HG03575 (cell line): ENCODE measurements around the gene TAS1R3.
"Not testable (repeated sequence)": the region's sequence is repeated elsewhere in the genome, so short reads cannot be mapped to it uniquely, and the experiment has no call there.

Source experiments
- ATAC-seq: cut with Tn5 transposase; IDR thresholded peaks from one replicate; pipeline ENCODE4 v1.9.1; 2021; ENCODE audit not compliant: unreplicated experiment, insufficient number of reproducible peaks, low FRiP score; ENCODE audit errors: extremely low read depth

The TAS1R3 gene

DNA sequence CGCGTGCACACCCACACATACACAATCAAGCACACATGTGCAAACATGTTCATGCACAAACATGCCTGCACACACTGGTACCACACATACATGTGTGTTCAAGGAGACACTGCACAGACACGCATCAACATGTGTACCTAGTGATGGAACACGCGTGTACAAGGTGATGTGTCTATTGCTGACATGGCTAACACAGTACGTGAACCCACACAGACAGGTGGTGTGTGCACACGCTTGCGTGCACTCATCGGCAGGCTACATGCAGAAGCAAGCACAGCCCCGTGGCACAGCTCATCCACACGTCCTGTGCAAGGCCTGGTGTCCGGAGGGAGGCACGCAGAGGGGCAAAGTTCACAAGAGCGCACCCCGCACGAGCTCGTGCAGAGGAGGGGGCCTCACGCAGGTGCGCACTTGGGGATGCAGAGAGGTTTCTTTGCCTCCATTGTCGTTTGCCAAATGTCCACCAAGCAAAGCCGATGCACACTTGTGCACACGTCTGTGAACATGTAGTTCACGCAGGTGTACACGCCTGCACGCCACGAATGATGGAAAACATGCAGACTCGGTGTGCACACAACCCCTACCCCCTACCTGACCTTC lies 24.3 kb upstream of the TAS1R3 start:
- ATAC-seq: no peak

DNA sequence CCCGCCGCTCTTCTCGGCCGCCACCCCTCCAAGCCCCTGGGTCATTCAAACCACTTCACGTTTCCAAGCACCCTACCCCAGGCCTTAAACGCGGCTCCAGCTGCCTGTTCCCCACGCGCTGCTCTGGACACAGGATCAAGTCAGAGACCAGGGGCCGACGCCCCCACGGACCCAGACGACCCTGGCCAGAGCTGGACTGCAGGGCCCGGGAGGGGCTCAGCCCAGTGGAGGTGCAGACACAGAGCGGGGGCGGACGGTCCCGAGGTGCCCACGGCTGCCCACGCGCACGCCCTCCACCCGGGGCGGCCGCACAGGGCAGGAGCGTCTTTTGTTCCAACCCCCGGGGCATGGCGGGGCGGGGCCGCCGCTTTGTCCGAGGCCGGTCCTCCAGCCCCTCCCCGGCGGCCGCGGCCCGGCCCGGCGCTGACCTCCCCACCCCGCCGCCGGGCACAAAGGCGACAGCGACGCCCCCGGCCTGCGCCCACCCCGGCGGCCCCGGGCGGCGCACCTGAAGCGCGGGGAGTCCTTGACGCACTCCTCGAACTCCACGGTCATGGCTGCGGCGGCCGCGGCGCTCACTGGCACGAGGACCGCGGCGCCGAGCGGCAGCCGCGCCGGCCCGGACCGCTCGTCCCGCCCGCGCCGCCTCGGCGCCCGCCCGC lies 23.7 kb upstream of the TAS1R3 start:
- ATAC-seq: no peak

DNA sequence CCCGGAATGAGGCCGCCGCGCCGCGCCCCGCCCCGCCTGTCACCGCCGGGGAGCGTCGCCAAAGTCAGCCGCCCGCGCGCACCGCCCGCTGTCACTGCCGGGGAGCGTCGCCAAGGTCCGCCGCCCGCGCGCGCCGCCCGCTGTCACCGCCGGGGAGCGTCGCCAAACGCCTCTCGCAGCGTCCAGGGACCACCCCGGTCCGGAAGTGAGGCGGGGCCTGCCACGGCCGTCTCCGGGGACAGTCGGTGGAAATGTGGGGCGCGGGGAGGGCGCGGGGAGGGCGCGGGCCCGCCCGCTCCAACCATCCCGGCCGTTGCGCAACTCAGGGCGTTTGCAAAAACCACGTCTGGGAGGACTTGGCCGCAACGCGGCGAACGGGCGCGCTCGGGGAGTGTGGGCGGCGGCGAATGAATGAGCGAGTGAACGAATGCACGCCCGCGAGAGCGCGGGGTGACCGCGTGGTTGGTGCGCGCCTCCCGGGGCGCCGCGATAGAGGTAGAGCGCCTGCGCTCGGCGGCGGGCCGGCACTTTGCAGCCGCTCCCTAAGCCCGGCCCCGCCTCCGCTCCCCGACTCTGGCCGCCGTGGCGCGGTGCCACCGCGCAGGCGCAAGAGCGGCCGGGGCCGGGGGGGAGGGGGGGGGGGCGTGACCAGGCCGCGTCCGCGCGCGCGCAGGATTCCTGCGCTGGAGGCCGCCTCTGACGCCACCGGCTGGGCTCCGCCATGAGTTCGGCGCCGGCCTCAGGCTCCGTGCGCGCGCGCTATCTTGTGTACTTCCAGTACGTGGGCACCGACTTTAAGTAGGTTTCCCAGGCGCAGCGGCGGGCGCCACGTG lies 22.9 kb upstream of the TAS1R3 start, which contains the start of the genes ACAP3 and PUSL1:
Gene ACAP3, minus strand, starts transcription at position 8 of the 833 bp plus-strand sequence. CDS start 115 bp downstream, outside the sequence.
Gene PUSL1, plus strand, starts transcription at position 675 of the 833 bp plus-strand sequence. Its CDS starts 47 bp downstream, at position 722.
- no peak for ATAC-seq

DNA sequence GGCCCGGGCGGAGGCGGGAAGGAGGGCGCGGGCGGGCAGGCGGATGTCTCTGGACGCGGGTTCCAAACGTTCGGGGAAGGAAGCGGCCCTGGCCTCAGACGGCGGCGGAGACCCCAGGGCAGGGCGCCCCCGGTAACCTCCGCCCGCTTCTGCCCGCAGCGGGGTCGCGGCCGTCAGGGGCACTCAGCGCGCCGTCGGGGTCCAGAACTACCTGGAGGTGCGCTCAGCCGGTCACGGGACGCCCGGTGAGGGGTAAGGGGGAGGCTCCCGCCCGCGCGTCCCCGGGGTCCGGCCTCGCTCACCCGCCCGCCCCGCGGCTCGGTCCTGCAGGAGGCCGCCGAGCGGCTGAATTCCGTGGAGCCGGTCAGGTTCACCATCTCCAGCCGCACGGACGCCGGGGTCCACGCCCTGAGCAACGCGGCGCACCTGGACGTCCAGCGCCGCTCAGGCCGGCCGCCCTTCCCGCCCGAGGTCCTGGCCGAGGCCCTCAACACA lies 22.3 kb upstream of the TAS1R3 start:
- no peak for ATAC-seq

DNA sequence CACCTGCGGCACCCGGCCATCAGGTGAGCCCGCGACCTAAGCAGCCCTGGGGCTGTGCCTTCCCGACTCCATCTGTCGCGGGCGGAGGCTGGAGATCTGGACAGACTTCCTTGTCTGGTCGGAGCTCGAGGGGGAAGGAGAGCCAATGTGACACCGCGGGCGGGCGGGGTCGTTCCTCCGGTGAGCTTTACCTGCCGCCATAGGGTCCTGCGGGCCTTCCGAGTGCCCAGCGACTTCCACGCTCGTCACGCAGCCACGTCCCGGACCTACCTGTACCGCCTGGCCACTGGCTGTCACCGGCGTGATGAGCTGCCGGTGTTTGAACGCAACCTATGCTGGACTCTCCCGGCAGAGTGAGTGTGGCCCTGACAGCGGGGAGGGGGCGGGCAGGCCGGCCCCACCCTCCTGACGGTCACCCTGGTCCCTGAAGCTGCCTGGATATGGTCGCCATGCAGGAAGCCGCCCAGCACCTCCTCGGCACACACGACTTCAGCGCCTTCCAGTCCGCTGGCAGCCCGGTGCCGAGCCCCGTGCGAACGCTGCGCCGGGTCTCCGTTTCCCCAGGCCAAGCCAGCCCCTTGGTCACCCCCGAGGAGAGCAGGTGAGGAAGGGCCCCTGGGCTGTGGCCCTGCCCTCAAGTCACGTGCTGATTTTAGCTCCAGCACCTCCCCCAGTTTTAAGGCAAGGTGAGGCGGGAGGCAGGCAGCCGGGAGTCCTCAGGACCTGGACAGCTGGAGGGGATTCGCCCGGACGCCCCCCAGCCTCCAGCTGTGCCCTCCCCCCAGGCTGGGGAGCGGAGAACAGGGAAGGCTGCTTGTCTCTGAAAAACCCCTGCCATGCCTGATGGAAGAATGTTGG lies 21.6 kb upstream of the TAS1R3 start:
- ATAC-seq: no peak

DNA sequence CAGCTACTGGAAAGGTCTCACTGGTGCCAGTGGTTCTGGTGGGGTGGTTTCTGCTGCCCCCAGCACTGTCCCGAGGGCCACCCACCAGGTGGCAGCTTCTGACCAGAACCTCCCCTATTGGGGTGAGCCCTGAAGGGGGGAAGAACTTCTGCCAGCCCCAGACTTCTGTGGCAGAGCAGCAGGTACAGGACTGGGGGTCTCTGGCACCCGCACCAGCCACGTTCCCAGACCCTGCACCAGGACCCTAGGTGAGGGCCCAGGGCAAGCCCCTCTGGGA lies 21.0 kb upstream of the TAS1R3 start:
- no peak for ATAC-seq

DNA sequence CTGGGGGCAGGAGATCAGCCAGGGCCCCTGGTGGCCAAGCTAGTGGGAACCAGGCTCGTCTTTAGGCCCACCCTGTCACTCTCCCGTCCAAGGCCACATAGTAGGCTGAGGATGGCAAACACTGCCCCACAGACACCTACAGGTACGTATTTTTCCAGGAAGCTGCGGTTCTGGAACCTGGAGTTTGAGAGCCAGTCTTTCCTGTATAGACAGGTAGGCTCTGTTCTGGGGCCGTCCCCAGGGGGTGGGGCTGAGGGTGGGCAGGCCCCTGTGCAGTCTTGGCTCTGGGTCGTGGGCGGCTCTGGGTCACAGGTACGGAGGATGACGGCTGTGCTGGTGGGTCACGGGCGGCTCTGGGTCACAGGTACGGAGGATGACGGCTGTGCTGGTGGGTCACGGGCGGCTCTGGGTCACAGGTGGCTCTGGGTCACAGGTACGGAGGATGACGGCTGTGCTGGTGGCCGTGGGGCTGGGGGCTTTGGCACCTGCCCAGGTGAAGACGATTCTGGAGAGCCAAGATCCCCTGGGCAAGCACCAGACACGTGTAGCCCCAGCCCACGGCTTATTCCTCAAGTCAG lies 20.5 kb upstream of the TAS1R3 start:
- ATAC-seq: no peak

DNA sequence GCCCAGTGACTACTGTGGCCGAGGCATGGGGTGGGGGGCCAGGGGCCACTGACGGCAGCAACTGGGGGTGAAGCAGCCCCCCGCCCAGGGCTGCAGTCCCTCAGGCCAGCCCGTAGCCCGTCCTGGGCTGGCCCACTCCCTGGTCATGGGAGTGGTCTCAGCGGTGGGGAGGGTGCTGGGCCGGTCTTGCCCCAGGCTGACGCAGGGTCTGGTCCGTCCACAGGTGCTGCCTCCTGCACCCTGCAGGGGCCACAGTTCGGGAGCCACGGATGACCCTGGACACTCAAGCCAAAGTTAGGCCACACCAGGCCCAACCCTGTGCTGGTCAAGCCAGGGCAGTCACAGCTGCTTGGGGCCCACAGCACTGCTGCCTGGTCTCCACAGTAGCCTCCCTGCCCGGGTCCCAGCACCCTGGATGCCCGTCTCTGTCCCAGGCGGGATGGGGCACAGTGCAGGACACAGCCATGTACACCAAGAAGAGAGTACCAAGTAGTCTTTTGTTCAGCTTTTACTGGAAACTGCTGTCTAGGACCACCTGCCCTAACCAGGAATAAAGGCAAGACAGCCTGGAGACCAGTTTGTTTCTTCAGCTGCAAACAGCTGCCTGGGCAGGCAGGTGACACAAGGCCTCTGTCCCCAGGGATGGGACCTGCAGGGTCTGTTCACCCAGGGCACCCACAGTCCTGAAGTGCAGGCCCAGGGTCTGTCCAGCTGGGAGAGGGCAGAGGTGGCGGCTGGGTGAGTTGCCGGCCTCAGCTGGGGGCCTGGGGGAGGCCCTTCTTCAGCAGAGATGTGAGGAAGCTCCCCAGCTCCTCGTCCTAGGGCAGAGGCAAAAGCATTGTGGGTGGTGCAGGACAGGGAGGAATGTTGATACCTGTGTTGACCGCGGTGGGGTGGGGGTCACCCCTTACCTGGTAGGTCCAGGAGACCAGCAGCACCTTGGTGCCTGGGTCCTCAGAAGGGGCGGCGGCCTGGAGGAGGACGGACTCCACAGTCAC lies 19.7 kb upstream of the TAS1R3 start:
- ATAC-seq: no peak

DNA sequence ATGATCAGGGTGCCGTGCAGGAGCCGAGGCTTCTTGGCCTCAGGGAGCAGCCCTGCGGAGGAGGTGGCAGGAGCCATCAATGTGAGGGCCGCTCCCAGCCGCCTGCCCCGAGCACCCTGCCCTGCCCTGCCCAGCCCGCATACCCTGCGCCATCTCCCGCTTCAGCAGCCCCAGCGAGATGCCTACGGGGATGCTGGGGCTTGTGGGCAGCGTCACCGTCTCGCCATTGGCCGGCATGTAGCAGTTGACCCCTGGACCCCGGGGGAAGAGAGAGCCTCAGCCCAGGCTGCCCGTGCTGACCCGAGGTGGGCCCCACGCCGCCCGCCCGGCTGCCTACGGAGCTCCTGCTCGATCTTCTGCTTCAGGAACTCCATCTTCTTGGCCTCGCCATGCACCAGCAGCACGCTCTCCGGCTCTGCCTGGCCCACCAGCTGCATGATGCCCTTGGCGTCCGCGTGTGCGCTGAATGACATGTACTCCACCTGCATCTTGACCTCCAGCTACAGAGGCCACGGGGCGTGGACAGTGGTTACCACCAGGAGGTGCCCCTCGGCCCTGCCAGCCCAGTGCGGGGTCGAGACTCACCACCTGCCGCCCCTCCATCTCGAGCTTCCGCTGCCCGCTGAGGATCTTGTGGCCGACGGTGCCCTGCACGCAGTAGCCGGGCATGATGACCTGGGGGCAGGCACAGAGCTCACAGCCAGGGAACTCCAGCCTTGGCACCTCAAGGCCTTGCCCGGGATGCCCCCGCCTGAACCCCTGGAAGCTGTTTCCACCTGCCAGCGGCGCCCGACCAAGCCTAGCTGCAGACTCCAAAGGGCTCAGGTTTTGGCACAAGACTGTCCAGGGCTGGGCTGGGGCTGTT lies 18.4 kb upstream of the TAS1R3 start:
- no peak for ATAC-seq

DNA sequence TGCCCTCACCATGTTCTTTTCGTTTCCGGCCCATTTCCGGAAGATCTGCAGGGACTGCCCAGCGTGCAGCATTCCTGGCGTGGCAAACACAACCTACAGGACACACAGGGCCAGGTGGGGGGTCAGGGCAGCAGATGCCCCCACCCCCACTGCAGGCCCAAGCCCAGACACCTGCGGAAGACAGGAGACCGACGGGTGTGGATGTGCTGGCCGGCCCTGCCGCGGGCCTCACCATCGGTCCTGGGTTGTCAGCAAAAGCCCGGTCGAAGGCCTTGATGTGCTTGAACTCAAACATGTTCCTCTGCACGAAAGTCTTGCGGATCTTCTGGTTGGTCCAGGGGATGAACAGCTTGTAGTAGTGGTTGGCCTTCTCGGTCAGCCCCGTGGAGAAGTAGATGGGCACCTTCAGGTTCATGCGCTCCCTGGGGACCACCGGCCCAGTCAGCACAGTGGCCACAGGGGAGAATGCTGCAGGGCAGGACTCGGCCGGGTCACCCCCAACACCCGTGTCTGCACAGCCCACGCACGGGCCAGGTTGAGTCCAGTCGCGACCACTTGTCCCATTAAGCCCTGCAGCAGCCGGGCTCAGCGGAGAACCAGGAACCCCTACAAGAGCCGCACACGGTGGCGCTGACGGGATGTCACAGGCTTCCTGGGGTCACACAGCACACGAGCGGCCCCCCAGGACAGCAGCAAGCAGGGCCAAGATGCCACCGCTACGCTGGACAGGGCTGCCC lies 17.4 kb upstream of the TAS1R3 start:
- ATAC-seq: no peak

DNA sequence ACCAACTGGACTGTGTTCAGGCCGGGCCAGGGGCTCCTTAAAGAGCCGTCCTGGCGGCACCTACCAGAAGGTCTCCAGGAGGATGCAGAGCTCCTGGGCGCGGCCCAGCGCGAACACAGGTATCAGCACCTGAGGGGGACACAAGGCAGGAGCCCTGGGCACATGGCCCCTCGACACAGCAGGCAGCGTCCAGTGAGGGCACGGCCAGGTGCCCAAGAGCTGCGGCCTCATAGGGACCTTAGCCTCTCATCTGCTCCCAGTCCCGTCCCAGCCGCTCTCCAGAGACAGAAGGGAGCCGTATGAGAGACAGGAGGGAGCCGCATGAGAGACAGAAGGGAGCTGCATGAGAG lies 16.9 kb upstream of the TAS1R3 start:
- ATAC-seq: no peak

DNA sequence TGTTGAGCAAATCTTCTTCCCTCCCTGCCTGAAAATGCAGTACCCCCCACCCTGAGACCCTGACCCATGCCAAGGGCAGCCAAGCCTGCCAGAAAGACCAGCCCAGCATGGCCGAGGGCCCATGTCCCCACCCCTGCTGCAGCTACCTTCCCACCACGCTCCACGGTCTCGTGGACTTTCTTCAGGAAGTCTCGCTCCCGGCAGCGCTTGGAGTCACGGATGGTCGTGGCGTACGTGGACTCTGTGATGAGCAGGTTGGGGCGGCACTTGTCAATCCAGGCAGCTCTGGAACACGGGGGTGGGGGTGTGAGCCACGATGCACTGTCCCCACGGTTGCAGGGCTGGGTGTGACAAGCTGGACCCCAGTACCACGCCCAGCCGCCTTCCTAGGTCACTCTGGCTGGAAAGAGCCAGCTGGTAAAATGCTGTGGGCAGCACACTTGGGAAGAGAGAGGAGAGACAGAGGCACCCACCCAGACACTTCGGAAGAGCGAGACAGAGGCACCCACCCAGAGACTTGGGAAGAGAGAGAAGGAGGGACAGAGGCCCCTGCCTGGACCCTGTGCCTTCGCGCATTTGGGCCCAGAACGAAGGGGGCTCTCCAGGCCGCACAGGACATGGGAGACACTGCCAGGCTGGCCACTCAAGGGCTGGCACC lies 16.3 kb upstream of the TAS1R3 start:
- no peak for ATAC-seq

DNA sequence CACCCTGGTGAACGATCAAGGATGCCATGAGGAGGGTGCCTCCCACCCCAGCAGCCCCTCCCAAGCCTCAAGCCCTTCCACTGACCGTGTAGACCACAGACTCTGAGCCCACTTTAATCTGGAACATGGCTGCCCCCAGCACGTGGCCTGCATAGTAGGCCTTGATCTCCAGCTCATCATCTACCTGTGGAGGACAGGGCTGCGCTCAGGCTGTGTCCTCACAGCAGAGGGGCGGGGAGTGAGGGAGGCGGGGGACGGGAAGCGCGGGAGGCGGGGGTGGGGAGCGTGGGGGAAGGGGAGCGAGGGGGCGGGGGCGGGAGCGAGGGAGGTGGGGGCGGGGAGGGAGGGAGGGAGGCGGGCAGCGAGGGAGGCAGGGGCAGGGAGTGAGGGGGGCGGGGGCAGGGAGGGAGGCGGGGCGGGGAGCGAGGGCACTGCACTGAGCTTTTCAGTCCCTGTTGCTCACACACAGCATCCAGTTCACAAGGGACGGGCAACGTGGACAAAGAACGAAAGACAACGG lies 15.6 kb upstream of the TAS1R3 start:
- no peak for ATAC-seq

DNA sequence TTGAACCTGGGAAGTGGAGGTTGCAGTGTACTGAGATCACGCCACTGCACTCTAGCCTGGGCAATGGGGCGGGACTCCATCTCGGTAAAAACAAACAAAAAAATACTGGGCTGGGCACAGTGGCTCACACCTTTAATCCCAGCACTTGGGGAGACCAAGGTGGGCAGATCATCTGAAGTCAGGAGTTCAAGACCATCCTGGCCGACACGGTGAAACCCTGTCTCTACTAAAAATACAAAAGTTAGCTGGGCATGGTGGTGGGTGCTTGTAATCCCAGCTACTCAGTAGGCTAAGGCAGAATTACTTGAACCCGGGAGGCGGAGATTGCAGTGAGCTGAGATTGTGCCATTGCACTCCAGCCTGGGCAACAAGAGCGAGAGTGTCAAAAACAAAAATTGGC lies 14.9 kb upstream of the TAS1R3 start:
- ATAC-seq: not testable (repeated sequence)

DNA sequence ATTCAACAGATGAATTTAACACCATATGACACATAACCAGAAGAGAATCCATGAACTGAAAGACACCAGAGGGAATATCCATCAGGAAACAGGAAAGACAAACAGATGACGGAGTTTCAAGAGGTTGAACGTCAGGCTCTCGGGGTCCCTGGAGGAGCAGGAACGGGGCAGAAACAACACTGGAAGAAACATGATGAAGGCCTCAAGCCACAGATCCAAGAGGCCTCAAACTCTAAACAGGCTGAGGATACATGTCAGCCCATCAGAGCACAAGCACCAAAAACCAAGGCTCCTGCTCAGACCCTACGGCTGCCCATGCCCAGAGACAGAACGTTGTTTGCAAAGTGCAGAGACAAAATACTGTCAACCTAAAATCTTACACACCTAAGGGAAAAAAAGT lies 13.7 kb upstream of the TAS1R3 start:
- ATAC-seq: no peak
